ENCODE measurements around the gene VAV2.
"Not testable (repeated sequence)": the region's sequence is repeated elsewhere in the genome, so short reads cannot be mapped to it uniquely, and the experiment has no call there.

Gene VAV2

DNA sequence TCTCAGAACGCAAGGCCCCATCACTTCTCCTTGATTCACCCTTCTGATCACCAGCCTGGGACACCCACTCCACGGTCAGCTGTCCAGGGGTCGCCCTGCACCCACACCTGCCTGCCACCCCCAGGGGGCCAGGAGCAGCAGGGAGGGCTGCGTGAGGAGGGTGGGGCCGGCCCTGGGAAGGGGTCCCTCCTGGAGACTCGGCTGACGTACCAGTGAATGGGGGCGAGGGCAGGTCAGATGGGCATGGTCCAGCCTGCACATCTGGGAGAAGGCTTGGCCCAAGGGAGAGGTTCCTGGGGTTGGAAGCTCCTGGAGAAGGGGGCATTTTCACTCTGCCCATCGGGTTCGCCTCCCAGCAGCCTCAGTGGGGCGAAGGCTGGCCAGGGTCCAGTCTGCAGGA, 232.2 kb downstream of the VAV2 start:
- DNase-seq, result no peak

DNA sequence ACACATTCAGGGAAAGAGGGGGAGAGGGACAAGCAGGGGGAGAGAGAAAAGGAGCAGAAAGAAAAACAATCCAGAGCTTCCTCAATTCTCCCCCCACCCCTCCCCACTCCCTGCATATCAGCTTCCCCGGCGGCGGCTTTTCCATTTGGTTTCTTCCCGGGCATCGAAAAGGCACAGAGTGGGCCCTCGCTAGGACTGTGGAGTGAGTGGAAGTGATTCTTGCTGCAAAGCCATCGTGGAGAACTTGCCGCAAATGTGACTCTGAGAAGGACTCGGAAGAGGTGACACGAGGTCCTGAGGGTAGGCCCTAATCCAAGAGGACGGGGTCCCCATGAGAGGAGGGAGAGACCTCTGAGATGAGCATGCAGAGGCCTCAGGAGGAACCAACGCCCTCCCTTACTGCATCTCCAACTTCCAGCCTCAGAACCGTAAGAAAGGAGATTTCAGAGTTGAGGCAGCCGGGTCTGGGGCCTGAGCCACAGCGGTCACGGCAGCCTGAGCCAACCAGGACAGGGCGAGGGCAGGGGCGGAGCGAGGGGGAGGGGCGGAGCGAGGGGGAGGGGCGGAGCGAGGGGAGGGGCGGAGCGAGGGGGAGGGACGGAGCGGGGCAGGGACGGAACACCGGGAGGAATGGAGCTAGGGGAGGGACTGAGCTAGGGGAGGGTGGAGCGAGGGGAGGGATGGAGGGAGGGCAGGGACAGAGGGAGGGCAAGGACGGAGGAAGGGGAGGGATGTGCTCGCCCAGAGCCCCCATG, 232.8 kb downstream of the VAV2 start:
- DNase-seq, result no peak

DNA sequence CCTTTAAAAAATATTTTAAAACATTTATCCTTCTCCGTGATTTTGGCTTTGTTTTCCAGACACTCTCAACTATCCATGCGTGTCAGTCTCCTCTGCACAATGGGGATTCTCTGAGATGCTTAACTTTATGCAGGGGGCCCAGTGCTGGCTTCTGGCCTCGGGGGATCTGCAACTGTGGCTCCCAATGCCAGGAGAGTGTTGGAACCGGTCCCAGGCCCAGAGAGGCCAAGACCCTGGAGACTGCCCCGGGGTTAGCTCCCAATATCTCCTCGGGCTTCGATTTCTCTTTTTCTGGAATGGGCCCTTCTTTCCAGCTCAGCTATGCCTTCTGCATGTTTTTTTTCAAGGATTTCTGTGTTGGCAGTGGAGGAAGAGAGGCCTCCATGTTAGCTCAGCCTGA, 233.9 kb downstream of the VAV2 start:
- no peak for DNase-seq

DNA sequence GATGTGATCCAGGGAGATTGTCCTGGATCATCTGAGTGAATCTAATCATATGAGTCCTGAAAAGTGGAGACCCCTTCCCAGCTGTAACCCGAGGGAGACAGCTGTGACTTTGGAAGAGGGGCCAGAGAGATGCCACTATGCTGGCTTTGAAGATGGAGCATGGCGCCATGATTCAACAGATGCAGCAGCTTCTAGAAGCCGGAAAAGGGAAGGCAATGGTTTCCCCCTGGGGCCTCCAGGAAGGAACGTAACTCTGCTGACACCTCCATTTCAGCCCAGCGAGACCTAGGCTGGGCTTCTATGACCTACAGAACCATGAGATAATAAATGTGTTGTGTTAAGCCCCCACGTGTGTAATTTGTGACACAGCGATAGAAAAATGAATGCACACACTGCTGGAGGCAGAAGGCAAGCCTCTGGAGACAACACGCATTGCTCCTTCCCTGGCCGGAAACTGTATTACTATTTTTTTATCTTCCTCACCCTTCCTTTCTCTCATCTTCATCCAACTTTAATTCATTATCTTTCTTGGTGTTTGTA, 237.4 kb downstream of the VAV2 start:
- no peak for DNase-seq

DNA sequence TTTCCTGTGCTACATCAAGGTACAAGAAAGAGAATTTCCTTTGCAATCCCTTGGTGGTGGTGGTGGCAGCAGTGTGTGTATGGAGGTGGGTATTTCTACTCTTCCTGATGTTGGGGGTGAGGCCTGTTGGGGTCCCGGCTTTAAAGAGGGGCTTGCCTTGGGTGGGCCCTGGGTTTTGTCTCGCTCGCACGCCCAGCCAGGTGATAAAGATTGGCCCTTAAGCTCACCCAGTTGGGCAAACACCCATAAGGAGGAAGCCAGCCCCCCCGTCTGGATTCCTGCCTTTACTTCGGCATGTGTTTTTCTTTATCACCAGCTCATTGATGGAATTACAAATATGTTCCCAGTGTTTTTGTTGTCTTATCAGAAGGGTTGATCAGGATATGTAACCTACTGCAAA, 237.9 kb downstream of the VAV2 start:
- no peak for DNase-seq

DNA sequence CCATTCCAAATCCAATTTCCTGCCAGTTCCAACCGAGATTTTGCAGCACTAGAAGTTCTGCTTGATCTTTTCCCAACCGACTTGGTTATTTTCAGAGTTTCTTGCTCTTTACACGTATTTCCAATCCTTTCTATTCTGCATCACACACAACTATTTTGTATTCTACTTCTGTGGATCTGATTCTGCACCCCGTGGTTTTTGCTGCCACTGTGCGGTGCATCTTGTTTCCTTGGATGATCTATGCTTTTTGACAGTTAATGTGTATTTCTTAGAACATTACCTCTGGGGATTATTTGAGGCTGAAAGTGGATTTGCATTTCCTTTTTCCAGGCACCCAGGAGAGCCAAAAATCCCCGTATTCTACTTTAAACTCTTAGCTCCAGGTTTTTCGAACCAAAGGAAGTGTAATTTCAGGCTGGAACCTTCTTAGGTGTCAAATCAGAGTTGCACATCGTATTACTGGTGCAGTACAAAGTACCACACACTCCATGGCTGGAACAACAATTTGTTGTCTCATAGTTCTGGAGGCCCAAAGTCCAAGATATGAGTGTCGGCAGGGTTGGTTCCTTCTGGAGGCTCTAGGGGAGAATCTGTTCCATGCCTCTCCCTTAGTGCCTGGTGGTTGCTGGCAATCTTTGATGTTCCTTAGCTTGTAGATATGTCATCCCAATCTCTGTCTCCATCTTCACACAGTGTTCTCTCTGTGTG, 239.2 kb downstream of the VAV2 start:
- no peak for DNase-seq

DNA sequence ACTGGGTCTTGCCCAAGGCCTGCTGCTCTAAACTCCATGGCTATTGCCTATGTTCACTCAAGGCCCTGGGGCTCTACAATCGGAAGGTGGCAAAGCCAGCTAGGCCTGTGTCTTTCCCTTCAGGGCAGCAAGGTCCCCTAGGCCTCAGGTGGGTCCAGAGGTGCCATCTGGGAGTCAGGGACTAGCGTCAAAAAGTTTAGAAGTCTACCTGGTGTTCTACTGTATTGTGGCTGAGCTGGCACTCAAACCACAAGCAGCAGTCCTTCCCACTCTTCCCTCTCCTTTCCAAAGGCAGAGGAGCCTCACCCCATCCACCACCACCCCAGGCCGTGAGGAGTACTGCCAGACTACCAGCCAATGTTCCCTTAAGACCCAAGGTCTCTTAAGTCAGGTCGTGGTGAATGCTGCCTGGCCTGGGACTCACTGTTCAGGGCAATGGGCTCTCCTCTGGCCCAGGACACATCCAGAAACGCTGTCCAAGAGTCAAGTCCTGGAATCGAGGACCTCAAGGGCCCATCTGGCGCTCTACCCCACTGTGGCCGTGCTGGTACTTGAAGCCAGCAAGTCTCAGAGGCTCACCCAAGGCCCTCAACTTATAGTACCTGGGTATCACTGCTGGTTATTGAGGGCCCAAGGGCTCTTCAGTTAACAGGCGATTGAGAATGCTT, 241.0 kb downstream of the VAV2 start:
- DNase-seq, result no peak

DNA sequence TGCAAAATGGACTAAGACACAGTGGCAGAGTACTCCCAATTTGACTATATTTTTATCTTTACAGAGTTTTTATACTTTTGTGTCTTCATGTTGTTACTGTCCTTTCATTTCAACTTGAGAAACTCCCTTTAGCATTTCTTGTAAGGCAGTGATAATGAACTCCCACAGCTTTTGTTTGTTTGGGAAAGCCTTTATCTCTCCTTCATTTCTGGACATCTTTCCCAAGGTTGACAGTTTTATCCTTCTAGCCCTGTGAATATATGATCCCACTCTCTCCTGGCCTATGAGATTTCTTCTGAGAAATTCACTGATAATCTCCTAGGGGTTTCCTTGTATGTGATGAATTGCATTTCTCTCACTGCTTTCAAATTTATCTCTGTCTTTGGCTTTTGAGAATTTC, 244.8 kb downstream of the VAV2 start:
- no peak for DNase-seq

DNA sequence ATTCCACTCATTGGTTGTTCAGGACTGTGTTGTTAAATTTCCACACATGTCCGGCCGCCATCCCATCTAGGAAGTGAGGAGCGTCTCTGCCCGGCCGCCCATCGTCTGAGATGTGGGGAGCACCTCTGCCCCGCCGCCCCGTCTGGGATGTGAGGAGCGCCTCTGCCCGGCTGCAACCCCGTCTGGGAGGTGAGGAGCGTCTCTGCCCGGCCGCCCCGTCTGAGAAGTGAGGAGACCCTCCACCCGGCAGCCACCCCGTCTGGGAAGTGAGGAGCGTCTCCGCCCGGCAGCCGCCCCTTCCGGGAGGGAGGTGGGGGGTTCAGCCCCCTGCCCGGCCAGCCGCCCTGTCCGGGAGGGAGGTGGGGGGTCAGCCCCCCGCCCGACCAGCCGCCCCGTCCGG, 247.6 kb downstream of the VAV2 start:
- DNase-seq, result not testable (repeated sequence)

DNA sequence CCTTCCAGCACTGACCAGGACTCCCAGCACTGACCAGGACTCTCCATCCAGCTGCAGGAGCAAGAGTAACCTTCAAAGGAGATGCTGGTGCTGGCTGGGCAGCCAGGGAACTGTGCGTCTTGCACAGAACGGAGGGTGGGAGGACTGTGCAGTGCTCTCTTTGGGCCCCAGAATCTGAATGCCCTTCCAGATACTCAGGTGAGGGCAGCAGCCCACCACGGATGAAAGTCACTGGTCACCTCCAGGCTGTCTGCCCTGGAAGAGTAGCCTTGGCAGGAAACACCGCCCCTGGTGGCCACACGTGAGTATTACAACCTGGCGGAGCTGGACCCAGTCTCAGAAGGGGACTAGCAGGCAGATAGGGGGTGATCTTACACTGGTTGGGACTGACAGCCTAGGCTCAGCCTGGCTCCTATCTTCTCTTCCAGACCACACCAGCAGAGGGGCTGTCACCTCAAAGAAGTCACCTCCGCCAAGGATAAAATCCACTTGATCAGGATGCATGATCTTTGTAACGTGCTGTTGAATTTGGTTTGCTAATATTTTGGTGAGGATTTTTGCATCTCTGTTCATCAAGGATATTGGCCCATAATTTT, 249.2 kb downstream of the VAV2 start:
- DNase-seq, result peak; percentile 80

DNA sequence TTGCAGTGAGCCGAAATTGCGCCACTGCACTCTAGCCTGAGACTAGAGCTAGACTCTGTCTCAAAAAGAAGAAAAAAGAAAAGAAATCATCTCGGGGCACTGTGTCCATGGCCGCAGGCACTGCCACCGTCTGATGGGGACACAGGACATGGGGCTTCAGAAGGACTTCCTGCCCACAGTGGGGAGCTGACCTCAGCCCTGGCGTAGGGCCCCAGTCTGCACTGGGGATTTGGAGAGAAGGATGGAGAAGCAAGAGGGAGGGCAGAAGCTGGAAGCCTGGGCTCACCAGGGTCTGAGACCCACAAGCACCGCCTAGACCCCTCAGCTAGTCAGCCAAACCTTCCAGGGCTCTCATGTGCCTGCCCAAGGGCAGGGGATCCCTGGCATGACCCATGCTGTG, 249.9 kb downstream of the VAV2 start:
- DNase-seq, result no peak

DNA sequence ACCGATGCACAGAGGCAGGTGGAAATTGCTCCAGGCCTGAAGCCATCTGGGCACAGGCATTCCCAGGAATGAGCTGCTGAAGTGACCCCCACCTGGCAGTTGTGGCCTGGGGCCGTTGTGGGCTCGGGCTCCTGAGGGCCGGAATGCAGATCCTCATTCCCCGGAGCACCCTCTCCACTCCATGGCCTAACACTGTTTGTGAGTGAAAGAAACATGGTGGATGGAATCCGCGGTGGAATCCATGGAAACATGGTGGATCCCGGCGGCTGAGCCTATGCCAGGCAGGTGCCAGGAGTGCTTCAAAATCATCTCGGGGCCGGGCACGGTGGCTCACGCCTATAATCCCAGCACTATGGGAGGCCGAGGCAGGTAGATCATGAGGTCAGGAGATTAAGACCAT, 250.4 kb downstream of the VAV2 start:
- no peak for DNase-seq

DNA sequence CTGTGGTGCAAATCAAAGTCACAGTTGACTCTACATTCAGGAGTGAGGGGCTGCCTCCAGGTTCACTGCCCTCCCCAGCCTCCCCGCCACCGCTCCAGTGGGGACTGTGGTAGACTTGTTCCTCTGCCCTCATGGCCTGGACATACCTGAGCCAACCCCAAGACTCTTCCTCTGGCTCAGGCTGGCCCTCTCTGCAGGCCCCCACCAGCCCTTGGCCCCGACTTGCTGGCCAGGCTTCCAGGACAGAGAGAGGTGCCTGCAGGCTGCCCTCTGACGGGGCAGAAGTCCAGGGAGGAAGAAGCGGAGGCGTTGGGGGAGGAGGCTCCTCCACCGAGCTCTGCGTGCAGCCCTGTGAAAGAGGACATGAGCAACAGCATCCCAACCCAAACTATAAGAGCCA, 251.2 kb downstream of the VAV2 start:
- no peak for DNase-seq

DNA sequence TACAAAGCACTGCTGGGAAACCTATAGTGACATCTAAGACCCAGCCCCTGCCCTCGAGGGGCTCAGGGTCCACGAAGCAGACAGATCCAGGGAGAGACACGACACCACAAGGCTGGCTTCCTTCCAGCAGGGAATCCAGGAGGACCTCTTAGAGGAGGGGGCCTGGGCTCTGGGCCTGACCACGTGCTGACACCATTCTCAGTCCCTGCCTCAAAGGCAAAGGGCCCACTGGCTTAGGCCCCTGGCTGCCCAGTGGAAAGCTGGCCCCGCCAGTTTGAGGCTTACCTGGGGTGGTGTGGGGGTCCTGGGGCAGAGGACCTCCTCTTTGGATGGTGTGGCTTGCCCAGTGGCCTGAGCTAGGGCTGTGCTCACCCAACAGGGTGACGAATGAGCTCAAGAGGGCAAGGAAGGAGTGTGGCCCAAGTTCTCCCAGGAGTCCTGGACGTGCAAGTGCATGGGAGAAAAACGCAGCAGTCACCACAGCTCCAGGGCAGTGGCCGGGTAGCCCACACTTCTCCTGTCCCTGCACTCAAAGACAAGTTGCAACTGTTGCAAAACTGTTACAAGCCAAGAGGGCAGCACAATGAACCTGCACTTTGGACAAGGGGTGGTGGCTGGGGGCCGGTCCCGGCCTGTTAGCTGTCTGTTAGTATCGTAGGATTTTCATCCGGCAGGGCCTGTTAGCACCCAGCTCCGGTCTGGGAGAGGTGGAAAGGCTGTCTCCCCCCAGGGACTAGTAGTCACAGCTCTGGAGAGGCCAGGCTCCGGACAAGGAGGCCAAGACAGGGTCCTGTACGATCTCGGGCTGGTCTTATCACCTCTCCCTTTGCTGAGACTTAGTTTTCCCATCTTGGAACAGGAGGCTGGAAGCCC, 252.5 kb downstream of the VAV2 start:
- DNase-seq, result no peak

DNA sequence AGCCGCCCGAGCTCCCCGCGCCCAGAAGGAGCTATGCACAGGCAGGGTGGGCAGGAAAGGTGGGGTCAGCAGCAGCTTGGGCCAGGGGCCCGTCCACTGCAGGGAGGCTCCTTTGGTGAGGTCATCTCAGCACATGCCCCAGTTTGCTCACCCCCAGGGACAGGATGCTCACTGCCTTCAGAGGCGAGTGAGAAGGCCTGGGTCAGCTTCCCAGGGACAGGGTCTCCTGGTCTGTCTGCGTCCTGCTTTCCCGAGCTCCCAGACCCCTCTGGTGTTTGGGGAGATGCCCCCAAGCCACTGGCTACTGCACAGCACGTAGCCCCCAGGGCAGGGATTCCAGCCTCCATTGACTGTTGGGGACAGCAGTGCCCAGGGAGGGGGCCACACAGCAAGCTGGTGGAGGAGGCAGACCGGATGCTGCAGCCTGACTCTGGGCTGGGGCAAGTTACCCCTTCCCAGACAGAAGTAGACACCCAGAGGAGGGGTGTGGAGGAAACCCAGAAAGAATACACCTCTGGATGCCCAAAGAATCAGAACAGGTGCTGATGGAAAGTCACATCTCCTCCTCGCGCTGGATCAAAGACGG, 253.4 kb downstream of the VAV2 start:
- no peak for DNase-seq

DNA sequence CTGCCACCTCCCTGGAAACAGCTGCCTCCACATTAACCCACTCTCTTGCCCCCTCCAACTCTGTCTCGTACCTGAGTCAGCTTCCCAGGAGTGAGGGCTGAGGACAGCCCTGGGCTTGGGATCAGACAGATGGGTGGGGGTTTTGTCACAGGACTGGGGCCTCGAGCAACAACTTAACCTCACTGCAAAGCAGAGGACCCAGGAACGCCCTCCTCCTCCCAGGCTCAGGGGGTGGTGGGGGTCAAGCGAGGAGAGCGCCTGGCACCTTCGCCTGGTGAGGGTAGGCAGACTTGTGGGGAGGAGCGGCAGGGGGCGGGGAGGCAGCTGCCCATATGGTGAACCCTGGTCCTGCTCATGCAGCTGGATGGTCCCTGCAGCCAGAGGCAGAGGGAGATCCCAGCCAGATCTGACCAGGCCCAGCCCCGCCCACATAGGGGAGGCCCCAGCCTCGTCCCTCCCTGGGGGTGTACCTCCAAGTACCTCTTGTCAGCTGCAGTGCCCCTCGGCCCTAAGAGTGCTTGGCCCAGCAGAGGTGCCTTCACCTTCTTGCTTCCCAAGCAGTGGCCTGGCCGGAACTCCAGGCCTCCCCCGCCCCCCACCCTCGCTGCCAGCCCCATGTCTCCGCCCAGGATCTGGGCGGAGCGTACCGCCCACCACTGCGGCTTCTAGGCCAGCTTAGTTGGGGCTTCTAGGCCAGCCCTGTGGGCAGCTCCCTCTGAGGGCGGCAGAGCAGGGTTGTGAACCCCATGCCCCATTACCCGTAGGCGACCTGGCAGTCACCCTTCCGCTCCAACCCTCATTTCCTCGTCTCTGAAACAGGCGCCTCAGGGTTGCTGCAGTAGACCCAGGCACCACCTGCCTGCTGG, 254.1 kb downstream of the VAV2 start, which contains the start of gene SARDH:
SARDH (minus strand) TSS at position 579 of the 866 bp plus-strand sequence. CDS start 4,179 bp downstream, outside the sequence.
- peak; percentile 22 for DNase-seq

DNA sequence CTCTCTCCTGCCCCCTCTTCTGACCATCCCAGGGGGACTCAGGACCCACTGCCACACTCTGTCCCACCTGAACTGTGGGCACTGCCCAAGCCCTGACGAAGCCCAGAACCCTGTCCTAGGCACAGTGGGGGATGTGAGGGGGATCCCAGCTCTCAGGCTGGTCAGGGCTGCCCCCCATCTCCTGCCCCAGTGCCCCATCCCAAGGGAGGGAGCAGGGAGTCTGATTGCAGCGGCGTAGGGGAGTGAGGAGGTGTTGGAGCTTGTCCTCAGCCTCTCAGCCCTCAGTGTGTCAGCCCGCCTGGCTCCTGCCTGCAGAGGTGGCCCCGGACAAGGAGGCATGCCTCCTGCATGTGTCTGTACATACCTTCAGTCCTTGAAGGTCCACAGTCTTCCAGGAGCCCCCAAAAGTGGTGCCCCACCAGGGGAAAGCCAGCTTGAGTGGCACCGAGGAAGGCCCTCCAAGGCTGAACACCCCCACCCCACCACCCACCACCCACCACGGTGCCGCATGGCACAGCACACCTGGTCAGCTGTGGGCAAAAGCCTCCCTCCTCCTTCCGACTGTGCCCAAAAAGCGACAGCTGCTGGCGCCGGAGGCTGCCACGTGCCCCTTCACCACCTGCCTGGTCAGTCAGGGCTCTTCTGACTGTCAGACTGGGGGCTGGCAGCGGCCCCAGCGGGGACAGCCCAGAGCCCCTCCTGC, 254.9 kb downstream of the VAV2 start:
- no peak for DNase-seq

DNA sequence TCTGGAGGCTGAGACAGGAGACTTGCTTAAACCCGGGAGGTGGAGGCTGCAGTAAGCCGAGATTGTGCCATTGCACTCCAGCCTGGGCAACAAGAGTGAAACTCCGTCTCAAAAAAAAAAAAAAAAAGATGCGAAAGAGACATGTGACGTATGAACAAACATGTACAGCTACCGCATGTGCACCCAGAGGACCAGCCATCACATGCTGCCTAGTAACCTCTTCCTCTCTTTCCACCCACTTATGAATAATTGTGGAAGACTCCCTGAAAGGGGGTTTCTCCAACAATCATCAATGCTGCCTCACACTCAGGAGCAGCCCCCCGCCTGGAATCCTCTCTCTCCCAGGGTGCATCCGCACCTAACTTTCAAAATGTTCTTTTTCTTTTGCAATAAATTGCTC, 256.2 kb downstream of the VAV2 start:
- DNase-seq, result no peak

DNA sequence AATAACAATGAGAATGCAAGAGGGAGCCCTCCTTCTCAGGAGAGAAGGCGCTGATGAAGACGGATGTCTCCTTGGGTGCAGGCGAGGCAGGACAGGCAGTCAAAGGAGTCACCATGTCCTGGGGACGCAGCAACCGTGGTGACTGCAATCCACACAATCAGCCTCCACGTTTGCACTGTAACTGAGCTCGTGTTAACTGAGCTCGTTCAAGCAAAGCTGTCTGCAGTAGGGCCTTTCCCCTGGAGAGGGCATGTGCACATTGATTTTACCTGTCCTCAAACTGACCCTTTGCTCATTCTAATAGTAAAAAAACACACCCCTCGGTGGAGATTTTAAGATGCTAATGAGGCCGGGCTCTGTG, 256.7 kb downstream of the VAV2 start:
- no peak for DNase-seq

Measured in activated CD4-positive, alpha-beta T cell treated with anti-CD3 and anti-CD28 coated beads, Interleukin-2, Interleukin-6, amounts not matched to agents 100 ng/mL and 50 ng/mL, durations not matched to agents 16 hours and 8 hours (primary cell).